NB4 (cell line): ENCODE data around the gene SH3PXD2A.
A peak's percentile ranks its signal among the peaks of the same experiment; 100 is the strongest.

Source experiments
- DNase-seq: peaks from one replicate; pipeline ENCODE4 v3.0.0; 2010; ENCODE audit warnings: low read depth
- H3K4me3 ChIP-seq: one replicate; pipeline ENCODE4 v1.5.1; 2011; ENCODE audit warnings: mild to moderate bottlenecking, low read depth, low read length, moderate library complexity
- MAX ChIP-seq: IDR thresholded peaks from 2 replicates; pipeline ENCODE4 v1.6.1; 2011; ENCODE audit warnings: low read depth, low read length
- MYC ChIP-seq: IDR thresholded peaks from 2 replicates; pipeline ENCODE4 v1.6.1; 2011; ENCODE audit warnings: low read depth, low read length
- POLR2A ChIP-seq: IDR thresholded peaks from 2 replicates; pipeline ENCODE4 v1.6.1; 2011; ENCODE audit warnings: mild to moderate bottlenecking; ENCODE audit not compliant: insufficient read length; ENCODE audit errors: extremely low read depth
- TF ChIP-seq, protein P1 (sequence below): IDR thresholded peaks from one replicate; pipeline ENCODE4 v1.5.1; 2012; ENCODE audit warnings: low read depth, low read length

Gene SH3PXD2A

DNA sequence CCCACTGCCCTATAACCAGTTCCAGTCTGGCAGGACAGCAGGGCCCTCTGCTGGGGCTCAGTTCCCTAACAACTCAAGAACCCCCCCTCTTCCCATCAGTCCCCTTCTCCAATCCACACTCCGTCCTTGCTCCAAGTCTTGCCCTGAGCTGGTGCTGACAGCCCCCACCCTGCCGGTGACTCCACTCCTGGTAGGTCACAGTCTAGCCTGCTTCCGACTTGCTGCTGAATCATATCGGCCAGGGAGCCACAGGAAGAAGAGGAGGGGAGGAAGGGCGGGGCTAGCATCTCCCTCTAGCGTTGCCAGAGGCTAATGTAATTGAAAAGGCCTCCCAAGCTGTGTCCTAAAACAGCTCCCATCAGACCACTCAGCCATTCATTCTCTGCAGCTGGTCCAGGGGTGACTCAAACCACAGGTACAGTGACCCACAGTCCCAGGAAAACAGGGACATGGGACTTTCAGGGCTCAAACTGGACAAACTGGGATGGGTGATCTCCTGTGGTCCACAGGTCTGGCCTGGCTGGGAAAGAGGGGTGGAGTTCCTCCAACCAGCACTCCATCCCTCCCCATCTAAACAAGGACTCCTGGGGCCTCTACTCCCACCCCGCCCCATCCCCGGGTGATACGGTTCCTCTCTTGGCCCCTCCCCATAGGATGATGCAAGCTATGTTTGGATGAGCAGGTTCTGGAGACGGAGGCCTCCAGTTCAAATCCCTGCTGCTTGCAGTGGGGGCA is 158.8 kb downstream of the SH3PXD2A start:
- no peak for TF ChIP-seq MYC
- TF ChIP-seq, protein P1, sequence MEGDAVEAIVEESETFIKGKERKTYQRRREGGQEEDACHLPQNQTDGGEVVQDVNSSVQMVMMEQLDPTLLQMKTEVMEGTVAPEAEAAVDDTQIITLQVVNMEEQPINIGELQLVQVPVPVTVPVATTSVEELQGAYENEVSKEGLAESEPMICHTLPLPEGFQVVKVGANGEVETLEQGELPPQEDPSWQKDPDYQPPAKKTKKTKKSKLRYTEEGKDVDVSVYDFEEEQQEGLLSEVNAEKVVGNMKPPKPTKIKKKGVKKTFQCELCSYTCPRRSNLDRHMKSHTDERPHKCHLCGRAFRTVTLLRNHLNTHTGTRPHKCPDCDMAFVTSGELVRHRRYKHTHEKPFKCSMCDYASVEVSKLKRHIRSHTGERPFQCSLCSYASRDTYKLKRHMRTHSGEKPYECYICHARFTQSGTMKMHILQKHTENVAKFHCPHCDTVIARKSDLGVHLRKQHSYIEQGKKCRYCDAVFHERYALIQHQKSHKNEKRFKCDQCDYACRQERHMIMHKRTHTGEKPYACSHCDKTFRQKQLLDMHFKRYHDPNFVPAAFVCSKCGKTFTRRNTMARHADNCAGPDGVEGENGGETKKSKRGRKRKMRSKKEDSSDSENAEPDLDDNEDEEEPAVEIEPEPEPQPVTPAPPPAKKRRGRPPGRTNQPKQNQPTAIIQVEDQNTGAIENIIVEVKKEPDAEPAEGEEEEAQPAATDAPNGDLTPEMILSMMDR: peak; percentile 31
- peak; percentile 89 for DNase-seq

DNA sequence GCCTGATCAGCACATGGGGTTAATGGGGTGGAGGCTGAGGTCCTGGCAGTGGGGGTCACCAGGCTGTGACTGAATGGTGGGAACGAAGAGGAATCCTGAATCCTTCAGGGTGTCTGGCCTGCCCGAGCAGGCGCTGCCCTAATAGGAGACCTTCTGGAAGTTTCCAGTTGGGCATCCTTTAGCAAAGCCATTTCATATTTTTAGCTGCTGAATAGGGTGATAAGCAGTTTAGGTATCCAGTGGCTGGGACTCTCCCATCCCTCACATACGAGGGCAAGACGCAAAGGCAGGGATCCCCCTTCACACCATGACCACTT is 159.3 kb downstream of the SH3PXD2A start:
- DNase-seq: no peak
- no peak overlapping the region for H3K4me3 ChIP-seq
- TF ChIP-seq POLR2A: no peak
- no peak for TF ChIP-seq MAX
- TF ChIP-seq, protein P1: no peak
- no peak for TF ChIP-seq MYC

More for the DNA sequence above, 158.8 kb downstream of the SH3PXD2A start:
- H3K4me3 ChIP-seq: no peak overlapping the region

GRCh38 chr10:103695584-103696005 is 159.8 kb downstream of the SH3PXD2A start:
- no peak overlapping the region for H3K4me3 ChIP-seq
- TF ChIP-seq, protein P1: no peak
- TF ChIP-seq MYC (peak; percentile 56), MAX (peak; percentile 3; the same call in 1 of the 2 replicates), POLR2A (no peak)
- DNase-seq: peak; percentile 89

- TF ChIP-seq MYC: no peak
- TF ChIP-seq, protein P1: no peak
- no peak for TF ChIP-seq MAX
- no peak for TF ChIP-seq POLR2A
- DNase-seq: no peak
- no peak overlapping the region for H3K4me3 ChIP-seq
These were observed 161.6 kb downstream of the SH3PXD2A start for GRCh38 chr10:103693812-103694205.

DNA sequence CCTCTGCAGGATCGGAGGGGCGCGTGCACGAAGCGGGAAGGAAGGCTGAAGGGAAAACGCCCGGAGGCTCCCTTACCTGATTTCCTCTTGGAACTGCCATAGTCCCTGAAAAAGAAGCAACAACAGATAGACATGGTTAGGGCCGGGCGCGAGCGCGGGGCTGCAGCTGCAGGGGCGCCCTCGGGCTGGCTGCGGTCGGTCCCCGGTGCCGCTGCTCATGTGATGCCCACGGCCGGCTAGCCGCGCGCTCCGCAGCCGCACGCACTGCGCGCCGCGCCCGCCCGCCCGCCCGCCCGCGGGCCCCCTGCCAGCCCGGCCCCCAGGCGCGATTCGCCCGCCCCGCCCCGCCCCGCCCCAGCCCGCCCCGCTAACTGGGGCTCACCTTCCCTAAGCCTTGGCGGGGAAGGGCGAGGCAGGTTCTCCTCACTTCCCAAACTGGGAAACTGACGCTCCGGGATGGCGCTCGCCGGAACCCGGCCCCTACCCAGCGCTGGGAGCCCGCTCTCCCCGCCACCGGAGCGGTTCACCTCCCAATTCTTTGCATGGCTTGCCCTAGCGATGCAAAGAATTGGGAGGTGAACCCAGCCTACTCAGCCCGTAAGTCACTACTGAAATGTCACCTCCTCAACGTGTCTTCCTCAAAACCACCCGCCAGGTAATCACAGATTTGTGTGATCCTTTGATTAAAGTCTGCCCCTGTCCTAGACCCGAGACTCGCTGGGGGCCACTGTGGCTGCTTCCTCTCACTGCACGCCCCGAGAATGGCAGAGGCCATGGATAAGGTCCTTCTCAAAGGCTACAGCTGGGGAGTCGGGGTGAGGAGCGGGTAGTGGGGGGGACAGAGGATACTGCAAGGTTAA is 162.2 kb downstream of the SH3PXD2A start:
- TF ChIP-seq MYC (no peak), POLR2A (no peak), MAX (no peak)
- TF ChIP-seq, protein P1: no peak
- DNase-seq: peak; percentile 54
- H3K4me3 ChIP-seq: no peak overlapping the region
